Activated CD4-positive, alpha-beta T cell treated with anti-CD3 and anti-CD28 coated beads, Interleukin-2, Interleukin-6, amounts not matched to agents 100 ng/mL and 50 ng/mL, durations not matched to agents 16 hours and 8 hours (primary cell): ENCODE data around the gene ZNF787.
"Not testable (repeated sequence)": the region's sequence is repeated elsewhere in the genome, so short reads cannot be mapped to it uniquely, and the experiment has no call there.

Source experiments
- DNase-seq: peaks from one replicate; pipeline ENCODE4 v3.0.0-alpha.2; 2020

Gene ZNF787

GRCh38 chr19:56103027-56103614 lies 18.0 kb downstream of the ZNF787 start:
- DNase-seq = no peak

- no peak for DNase-seq
Observed at GRCh38 chr19:56101746-56102535, 19.2 kb downstream of the ZNF787 start.

- no peak for DNase-seq
Observed at GRCh38 chr19:56101095-56101494, 20.0 kb downstream of the ZNF787 start.

- no peak for DNase-seq
Observed at GRCh38 chr19:56099638-56100539, 21.2 kb downstream of the ZNF787 start.

- DNase-seq = no peak
Observed at GRCh38 chr19:56098731-56099568, 22.1 kb downstream of the ZNF787 start.

GRCh38 chr19:56098237-56098636 lies 22.9 kb downstream of the ZNF787 start:
- DNase-seq = not testable (repeated sequence)

- no peak for DNase-seq
Observed at GRCh38 chr19:56097776-56098175, 23.3 kb downstream of the ZNF787 start.

- no peak for DNase-seq
Observed at GRCh38 chr19:56097306-56097705, 23.8 kb downstream of the ZNF787 start.

- DNase-seq = no peak
Observed at GRCh38 chr19:56096665-56097064, 24.4 kb downstream of the ZNF787 start.

- DNase-seq = no peak
Observed at GRCh38 chr19:56094449-56094848, 26.6 kb downstream of the ZNF787 start.

- DNase-seq = no peak
Observed at GRCh38 chr19:56092685-56093631, 28.1 kb downstream of the ZNF787 start.

GRCh38 chr19:56091751-56092546 lies 29.1 kb downstream of the ZNF787 start:
- no peak for DNase-seq

- no peak for DNase-seq
Observed at GRCh38 chr19:56091066-56091490, 30.0 kb downstream of the ZNF787 start.

- DNase-seq = no peak
Observed at GRCh38 chr19:56089344-56089743, 31.8 kb downstream of the ZNF787 start.

- DNase-seq = no peak
Observed at GRCh38 chr19:56088497-56089215, 32.4 kb downstream of the ZNF787 start.

- no peak for DNase-seq
Observed at GRCh38 chr19:56087647-56088496, 33.2 kb downstream of the ZNF787 start.

GRCh38 chr19:56086671-56087430 lies 34.2 kb downstream of the ZNF787 start:
- no peak for DNase-seq
